Myometrial cell (primary cell): Measurements from ENCODE around the gene CDH22. TPM values are rescaled to one million over a fixed set of nuclear protein-coding genes. Genes with fewer than 3 reads are reported as not detected.

ENCODE experiments used
- total RNA-seq: library from RNA; depleted of rRNA; stranded (reverse); fragments of >200 nt; gene quantifications from 2 replicates; pipeline ENCODE4 v1.2.3, GENCODE V29; 2015

CDH22 gene
- not detected in 2 replicates for total RNA-seq

GRCh38 chr20:46308258-46309157 is at the start of gene CDH22:
Gene CDH22 (minus strand): TSS chr20:46308498. CDS start chr20:46251294, 57,204 bp downstream.

Other genes starting within 250 kb of the CDH22 start
- gene NCOA5, start 218.5 kb downstream of the CDH22 start, total RNA-seq: 13.8 and 16.4 TPM in 2 replicates
- 6.7 and 11.8 TPM in 2 replicates for gene CD40, start 190.2 kb downstream of the CDH22 start, total RNA-seq
- gene ELMO2, start 98.1 kb upstream of the CDH22 start, total RNA-seq: 32.3 and 49.6 TPM in 2 replicates
- 0.58 and 1.4 TPM in 2 replicates for gene ZNF334, start 205.1 kb upstream of the CDH22 start, total RNA-seq
- not detected in 2 replicates for gene OCSTAMP, start 242.2 kb upstream of the CDH22 start, total RNA-seq